A673 (cell line): Measurements from ENCODE around the gene UBE2J2.

Experiments
- EZH2 ChIP-seq: fragments of 200-600 bp; sonication (generic); IDR thresholded peaks from 2 replicates; pipeline ENCODE4 v1.6.1; 2017; ENCODE audit warnings: borderline replicate concordance, low read depth, mild to moderate bottlenecking, mixed read lengths, antibody characterized with exemption, low read length; ENCODE audit not compliant: poor library complexity, severe bottlenecking
- TF ChIP-seq, protein P1 (sequence below): fragments of 300-800, 200-600 bp; sonication (generic); conservative IDR thresholded peaks from 2 replicates; pipeline ENCODE4 v1.5.1; 2017; ENCODE audit warnings: low read depth, mild to moderate bottlenecking, antibody characterized with exemption, low read length, moderate library complexity, mixed read lengths

DNA sequence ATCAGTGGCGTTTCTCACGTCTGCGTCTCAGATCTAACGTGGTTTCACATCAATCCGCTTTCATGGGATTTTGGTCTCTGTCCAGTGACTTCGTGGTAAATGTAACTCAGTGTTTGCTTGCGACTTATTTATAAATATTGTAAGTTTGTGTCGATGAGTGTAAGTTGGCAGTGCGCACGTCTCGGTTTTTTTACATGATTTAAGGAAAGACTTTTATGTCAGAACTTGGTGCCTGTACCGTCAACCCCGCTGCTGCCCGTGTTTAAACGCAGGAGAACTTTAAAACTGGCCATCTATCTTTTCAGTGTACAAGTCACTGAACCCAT is 40.1 kb downstream of the UBE2J2 start:
- TF ChIP-seq, protein P1, sequence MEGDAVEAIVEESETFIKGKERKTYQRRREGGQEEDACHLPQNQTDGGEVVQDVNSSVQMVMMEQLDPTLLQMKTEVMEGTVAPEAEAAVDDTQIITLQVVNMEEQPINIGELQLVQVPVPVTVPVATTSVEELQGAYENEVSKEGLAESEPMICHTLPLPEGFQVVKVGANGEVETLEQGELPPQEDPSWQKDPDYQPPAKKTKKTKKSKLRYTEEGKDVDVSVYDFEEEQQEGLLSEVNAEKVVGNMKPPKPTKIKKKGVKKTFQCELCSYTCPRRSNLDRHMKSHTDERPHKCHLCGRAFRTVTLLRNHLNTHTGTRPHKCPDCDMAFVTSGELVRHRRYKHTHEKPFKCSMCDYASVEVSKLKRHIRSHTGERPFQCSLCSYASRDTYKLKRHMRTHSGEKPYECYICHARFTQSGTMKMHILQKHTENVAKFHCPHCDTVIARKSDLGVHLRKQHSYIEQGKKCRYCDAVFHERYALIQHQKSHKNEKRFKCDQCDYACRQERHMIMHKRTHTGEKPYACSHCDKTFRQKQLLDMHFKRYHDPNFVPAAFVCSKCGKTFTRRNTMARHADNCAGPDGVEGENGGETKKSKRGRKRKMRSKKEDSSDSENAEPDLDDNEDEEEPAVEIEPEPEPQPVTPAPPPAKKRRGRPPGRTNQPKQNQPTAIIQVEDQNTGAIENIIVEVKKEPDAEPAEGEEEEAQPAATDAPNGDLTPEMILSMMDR, result no peak
- no peak for TF ChIP-seq EZH2
